IPS DF 4.7 (cell line): ENCODE results near the gene EVA1A.

Experiments used
- DNase-seq: peaks from one replicate; pipeline ENCODE4 v3.0.0-alpha.2; 2013; ENCODE audit warnings: low spot score; ENCODE audit errors: extremely low read depth

The EVA1A gene

DNA sequence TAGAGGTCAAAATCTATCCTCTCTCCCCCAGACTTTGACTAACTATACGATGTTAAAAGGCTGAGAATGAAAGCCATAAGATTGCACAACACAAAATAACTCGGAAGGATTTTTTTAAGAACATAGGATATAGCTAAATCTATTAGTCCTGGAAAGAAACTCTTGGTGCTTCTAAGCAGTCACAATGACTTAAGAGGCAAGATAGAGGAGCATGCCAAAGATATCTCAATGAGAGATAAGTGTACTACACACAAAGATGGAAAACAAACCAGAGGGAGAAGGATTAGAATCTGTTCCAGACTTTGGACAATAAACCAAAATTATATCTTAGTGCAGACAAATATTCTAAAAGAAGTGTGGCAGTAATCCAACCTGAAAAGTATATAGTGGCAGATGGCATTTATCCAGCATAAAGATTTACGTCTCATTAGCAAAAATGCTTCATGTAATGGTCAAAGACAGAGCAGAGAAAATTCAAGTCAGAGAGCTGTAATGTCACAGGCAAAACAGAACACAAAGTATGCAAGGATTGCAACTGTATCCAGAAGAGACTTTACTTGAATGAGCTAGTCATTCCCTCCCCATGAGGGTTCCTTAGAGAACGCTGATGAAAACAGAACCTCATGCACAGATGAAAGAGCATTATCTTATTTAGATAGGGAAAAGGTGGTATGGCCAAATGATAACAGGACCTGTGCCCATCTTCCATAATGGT, 28.8 kb upstream of the EVA1A start:
- DNase-seq, result no peak

DNA sequence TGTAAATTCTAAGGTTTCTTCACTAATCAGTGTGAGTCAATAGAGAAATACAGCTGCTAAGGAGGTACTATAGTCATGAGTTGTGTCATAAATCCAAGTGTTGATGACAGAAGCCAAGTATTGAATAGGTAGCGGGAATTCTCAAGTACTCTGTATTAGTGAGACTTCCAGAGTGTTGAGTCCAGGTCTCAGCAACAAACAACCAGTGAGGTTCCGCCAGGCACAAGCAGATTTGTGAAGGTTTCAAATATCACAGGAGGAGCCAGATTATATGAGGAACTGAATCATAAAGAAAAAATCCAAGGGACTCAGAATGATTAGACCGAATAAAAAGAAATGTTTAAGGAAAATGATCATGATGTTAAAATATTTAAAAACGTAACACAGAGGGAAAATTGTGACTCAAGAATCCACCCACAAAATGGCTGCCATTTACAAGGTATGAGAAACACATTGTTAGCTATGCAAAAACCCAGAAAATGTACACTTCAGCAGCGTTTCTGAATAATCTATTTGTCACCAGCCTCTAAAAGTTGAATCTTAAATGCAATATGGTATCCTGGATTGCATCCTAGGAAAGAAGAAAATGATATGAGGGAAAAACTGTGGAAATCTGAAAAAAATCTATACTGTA, 27.3 kb upstream of the EVA1A start:
- no peak for DNase-seq

DNA sequence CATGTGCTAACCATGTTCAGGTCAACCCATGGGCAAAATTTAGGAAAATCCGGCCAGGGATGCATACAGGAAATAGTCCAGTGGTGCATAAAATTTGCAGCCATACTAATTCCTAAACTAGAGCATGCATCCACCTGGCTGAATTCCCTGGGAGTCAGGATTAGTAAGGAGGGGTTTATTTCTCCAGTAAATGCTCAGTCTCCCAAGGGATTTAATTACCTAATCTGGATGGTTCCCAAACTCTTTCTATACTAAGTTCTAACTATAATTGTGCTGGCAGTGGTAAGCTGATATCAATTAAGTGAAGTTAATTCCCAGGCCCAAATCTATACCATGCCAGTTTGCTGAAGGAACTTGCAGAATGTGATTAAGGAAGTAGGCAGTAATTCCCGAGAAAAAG, 26.2 kb upstream of the EVA1A start:
- no peak for DNase-seq

DNA sequence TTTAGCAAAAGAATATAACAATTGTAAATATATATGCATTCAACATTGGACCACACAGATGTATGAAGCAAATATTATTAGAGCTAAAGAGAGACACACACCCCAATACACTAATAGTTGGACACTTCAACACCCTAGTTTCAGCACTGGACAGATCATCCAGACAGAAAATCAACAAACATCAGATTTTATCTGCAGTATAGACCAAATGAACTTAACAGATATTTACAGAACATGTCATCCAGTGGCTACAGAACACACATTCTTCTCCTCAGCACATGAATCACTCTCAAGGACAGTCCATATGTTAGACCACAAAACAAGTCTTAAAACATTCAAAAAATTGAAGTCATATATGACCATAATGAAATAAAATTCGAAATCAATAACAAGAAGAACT, 22.1 kb upstream of the EVA1A start:
- DNase-seq, result no peak

DNA sequence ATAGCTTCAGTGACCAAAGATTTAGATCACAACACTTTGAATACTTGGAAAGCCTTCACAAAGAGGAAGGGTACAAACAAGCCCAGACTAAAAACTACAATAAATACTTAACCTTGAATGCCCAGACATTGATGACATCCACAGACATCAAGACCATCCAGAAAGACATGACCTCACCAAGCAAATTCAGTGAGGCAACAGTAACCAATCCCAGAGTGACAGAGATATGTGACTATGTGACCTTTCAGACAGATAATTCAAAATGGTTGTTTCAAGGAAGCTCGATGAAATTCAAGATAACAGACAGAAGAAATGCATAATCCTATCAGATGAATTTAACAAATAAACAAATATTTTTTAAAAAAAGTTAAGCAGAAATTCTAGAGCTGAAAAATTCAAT, 19.9 kb upstream of the EVA1A start:
- no peak for DNase-seq

DNA sequence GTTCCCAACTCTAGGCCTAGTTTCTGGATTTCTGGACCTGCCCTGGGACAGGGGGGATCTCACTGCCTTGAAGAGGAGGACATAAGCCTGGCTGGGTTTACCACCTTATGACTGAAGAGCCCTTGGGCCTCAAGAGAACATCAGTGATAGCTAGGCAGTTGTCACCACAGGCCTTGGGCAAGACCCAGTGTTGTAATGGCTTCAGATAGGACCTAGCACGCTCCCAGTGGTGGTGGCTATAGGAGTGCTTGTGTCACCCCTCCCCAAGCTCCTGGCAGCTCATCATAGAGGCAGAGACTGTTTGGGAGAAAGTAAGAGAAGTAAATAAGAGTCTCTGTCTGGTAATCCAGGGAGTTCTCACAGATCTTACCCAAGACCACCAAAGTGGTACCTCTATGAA, 19.4 kb upstream of the EVA1A start:
- DNase-seq, result no peak

DNA sequence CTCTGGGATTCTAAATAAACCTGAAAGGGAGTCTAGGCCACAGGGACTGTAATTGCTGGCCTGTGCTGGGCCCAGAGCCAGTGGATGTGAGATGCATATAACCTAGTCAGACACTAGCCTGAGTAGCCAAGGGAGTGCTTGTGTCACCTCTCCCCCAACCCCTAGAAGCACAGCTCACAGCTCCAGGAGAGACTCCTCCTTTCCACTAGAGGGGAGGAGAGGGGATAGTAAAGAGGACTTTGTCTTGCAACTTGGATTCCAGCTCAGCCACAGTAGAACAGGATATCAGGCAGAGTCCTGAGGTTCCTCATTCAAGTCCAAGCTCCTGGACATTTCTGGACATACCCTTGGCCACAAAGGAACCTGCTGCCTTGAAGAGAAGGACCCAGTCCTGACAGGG, 18.4 kb upstream of the EVA1A start:
- DNase-seq, result no peak

DNA sequence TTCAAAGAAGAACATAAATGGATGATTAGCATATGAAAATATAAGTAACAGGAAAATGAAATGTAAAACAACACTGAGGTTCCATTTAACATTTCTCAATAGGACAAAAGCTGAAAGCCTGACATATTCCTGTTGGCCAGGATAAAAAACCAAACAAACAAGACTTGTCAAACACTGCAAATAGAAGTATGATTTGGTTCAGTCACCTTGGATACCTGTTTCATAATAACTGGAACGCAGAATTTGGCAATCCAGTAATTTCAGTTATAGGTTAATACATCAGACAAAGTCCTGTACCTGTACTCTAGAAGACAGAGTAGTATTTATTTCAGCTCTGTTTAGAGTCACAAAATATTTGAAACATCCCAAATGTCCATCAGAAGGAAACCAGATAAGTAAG, 16.5 kb upstream of the EVA1A start:
- no peak for DNase-seq

DNA sequence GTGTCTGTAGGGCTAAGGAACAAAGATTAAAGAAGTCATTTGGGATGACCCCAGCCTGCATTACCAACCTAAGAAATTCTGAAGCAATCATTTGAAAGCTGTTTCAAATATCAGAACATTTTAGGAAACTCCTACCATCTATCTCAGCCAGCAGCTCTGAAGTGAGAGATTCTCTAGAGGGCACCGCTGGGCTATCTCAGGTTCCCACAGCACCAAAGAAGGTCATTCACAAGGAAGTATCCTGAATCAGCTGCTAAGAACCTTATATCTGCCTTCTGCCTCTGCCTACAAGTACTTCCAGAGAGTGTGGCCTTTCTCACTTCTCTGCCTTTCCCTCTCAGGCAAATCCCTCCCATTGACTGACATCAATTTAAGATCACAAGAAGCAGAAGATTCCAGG, 13.4 kb upstream of the EVA1A start:
- DNase-seq, result no peak

DNA sequence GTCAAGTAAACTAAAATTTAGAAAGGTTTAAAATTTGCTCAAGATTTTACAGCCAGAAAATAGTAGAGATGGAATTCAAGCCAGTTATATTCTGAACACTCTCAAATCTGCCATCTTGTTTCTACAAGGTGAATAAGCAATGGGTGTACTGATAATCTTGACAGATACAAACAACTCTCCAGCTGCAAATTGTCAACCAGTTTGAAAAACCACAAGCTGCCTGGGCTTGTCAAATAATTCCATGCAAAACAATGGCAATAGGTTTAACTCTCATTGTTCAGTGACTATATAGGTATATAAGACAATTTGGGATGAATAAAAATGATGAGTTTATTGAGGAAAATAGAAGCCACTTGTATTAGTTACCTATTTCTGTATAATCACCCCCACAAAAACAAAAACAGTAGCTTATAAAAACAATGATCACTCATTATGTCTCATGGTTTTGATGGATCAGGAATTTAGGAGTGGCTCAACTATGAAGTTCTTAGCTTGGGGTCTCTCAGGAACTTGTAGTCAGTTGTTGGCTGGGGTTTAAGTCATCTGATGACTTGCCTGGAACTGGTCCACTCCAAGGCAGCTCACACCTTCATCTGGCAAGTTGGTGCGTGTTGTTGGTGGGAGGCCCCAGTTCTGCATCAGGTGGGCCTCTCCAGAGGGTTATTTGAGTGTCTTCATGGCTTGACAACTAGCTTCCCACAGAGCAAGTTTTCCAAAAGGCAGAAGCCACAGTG, 12.6 kb upstream of the EVA1A start:
- no peak for DNase-seq

DNA sequence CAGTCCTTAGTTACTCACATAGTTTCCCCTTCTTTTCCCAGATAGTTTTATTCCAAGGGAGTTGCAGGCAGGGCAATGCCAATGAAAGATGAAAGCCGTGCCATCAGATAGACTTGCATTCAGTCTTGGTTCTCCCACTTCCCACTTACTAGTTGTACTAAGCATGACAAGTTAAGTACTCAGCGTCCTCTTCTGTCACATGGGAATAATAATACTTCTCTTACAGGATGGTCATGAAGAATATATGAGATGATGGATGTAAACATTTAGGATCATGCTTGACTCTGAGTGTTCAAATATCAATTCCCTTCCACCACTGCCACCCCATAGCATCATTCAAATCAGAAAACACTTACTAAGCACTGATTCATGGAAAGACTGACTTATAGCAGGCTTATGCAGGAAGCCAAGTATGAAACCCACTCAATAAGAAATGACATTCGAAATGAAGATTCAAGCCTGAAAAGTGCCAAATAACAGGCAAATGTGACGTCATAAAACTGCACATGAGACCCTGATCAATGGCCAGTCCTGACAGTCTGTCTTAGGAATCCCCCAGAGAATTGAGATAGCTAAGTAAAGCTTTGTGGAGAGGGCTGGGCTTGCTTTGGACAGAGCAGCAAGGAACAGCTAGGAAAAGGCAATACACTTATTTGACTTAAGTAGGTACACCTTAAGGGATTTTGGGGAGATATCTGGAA, 11.1 kb upstream of the EVA1A start:
- no peak for DNase-seq

DNA sequence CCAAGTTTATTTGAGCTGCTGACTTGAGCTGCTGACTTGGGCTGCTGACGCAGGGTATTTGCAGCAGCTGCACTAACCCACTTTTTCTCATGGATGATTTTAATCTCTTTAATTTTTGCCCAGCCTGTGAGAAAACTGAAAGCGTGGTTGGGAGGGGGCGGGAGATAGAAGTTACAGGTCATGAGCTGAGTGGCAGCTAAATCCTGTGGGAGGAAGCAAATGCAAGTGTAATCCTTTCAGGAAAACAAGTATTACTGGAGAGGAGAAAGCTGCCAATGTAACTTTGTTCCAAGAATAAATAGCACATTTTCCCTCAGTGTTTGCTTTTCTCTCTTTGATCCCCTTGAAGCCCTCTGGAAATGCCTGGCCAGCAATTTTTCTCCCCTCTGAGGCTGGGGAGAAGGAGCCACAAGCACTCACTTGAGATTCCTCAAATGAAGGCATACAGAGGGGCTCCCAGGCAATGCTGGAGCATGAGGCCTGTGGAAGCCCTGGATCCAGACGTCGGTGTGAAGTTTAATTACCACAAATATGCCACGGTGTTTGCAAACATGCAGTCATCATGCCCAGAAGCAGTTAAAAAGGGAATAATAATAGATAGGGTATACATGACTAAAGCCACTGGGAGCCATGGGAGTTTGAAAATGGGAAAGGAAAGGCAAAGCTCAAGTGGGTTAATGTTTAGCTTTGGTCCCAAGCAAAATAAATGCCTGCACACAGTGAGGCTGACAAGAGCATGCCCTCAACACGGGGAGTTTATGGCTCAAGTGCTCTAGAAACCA, 10.4 kb upstream of the EVA1A start:
- DNase-seq, result no peak

DNA sequence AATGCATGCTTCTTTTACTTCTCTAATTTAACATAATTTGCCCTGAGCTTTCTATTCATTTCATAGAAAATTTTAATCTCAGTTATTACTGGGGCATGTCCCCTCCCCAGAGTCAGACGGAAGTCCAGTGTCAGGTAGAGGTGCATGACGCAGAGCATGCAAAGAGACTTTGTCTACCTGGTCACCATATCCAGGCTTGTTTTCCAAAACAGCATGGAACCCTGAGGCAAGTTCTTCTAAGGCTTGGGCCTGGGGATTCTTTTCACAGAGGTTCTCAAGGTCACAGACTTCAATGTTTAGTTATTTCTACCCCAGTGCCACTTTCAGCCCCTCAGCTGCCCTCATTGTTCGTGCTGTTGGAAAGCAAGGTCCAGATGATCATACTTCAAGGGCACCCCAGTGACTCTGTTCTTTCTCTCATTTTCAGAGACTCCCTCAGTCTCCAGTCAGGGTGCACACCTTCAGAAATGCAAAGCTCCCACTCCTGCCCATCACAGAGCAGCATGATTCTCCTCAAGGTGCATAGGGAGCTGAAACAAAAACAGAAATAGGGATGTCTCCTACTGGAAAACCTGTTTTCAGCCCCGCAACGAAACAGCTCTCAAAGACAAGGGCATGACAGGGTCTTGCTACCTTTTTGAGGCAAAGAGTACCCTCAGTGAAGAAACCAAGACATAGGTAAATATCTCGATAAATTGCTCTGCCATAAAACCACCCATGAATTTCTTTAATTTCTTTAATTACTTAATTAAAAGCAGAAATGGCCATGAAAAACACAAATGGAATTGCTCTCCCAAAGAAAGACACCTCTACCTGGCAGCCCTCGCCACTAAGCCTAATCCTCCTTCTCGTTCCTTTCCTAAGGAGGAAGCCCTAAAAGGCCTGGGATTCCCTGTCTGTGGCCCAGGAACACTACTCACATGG, 9.5 kb upstream of the EVA1A start:
- no peak for DNase-seq

DNA sequence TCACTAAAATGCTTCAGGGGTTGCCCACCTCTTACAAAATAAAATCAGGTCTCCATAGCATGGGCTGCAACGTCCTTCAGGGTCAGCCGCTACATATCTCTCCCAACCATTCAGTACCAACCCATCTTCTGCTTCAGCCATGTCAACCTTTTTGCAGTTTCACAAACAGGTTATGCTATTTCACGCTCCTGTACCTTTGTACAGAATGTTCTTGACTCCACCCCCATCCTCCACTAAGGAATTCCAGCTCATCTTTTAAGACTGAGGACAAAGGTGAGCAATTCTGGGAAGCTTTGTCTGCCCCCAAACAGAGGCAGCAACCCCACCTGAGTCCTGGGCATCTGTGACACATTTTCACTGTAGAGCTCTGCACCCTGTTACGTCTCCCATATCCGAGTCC, 8.8 kb upstream of the EVA1A start:
- DNase-seq, result no peak

DNA sequence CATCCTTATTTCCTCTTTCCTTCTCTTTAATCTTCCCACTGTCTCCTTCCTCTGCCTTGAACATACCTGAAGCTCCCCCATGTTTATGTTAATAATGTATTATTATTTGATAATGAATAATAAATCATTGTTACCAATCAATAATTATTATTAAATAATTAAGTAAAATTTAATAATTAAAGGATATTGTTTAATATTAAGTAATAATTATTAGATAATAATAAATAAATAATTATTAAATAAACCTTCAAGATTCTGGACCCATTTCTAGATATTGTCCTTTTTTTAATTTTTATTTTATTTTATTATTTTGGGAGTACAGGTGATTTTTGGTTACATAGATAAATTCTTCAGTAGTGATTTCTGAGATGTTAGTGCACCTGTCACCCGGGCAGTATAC, 7.4 kb upstream of the EVA1A start:
- DNase-seq, result no peak

DNA sequence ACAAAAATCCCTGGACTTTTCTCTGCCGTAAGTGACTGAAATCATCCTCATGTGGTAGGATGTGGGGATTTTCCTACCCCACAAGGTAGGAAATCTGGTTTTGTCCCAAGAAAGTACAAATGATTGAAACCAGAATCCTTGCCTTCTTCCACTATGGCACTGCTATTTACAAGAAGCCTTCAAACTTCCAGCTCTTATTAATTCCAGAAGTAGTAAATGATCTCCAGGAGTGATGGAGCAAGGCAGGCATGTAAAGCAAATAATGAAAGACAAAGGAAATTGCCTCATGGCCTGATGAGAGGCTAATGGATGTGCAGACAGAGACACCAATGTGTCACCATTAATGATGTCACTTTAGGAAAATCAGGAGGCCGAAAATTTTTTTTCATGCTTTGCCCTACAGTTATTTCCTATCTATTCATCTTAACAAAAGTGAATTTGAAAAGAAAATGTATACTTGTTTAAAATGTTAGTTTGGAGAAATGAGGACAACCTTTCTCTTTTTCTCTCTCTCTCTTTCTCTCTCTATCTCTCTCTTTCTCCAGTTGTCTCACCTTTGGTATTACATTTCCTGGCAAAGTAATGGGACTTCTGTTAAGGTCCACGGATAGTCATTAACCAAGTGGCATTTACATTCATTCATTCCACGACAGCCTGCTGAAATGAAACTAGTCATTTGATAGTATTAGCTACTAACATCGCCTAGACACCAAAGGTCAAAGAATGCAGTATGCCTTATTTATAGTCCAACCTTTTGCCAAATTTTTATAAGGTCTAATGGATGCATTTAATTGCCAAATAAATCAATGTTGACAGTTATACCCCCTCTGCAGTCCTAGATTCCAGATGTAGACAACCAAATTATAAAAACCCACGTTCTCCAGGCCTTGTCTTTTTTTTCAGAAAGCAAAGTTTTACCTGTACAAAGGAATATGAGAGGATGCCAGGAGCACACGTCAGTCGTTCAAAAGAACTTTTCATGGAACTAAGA, 5.0 kb upstream of the EVA1A start:
- DNase-seq, result no peak

DNA sequence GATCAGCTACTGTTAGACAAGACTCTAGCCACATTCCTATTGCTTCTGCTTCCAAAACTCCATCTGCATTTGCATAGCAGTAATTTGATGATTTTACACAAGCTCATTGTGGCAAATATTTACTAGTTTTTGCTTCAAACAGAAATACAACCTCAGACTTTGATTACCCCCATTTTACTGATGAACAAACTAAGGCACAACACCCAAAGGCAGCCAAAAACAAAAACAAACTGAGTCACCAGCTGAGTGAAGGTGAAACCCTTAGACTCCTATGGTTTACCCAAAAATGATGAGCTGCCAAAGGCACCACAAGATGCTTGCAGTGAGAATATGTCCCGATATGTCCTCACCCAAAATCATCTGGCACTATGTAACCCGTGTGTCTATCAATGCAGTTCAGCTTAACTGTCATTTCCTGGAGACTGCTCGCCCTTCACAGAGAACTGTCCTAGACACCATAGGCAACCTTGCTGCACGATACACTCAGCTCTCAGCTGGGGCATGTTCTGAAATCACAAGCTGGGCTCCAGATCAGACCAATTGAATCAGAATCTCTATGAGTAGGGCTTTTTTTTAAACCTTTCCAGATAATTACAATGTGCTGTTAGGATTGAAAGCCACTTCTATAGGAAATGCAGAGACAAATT, 4.1 kb upstream of the EVA1A start:
- DNase-seq, result no peak

DNA sequence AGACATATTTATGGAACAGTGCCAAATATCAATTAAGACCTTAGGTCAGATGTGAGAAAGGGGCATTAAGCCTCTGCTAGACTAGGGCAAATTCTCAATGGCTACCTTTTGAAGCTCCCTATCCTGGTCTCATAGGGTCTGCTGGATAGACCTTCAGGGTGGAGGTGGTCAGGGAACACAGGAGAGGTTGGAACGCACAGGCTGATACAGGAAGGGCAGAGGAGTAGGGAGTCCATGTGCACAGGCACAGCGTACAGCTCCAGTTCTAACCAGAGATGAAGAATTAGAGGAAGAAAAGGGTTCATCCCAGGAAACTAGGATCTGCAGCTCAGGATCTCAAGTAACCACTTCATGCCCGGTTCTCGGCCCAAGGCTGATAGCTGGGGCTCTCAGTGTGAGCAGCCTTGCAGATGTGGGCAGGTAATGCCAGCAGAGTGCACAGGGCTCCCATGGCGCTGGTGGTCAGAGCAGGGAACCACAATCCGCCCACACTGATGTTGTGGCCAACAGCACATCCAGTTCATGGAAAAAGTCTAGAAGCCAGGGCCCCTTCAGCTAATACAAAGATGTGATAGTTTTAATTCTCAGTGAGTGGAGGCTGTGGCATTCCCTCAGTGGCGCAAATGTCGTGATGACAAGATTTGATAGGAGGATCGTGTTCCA, 3.4 kb upstream of the EVA1A start:
- no peak for DNase-seq
